Endothelial cell of umbilical vein (primary cell): Measurements from ENCODE around the gene KRT86. TPM values are rescaled to one million over a fixed set of nuclear protein-coding genes. Genes with fewer than 3 reads are reported as not detected.

ENCODE experiments used
- BruUV-seq: library from RNA; stranded (reverse); fragments of 400-500 nt; replicated peaks from 2 replicates; lab custom pipeline; 2021; lab: Mats Ljungman, UMichigan
- CTCF ChIA-PET: fragments of 300-600, 350-600 bp; sonication (Branson Sonifier 250); formaldehyde crosslinking; loops from one replicate; lab custom pipeline; 2021; ENCODE audit warnings: antibody characterized with exemption, inconsistent platforms; lab: Charles Lee
- POLR2A ChIA-PET: fragments of 300-600, 350-600 bp; sonication (Branson Sonifier 250); formaldehyde crosslinking; loops from one replicate; lab custom pipeline; 2021; ENCODE audit warnings: antibody characterized with exemption, inconsistent platforms; lab: Charles Lee
- DNase-seq: peaks from one replicate; pipeline ENCODE4 v3.0.0-alpha.2; 2011; ENCODE audit warnings: low read depth, low spot score
- FAIRE-seq: peaks from 2 replicates; lab custom pipeline; 2011; peaks lifted over from hg19 to GRCh38; lab: Jason Lieb, UNC
- H2AFZ ChIP-seq: 2 replicates; pipeline ENCODE4 v1.6.0; 2012; ENCODE audit warnings: low read depth, low read length, control low read depth, inconsistent platforms
- H3K27ac ChIP-seq: 2 replicates; pipeline ENCODE4 v1.5.1; 2011; ENCODE audit warnings: low read depth, mild to moderate bottlenecking, control low read depth, low read length, moderate library complexity; ENCODE audit not compliant: insufficient read depth
- H3K27me3 ChIP-seq, 2 experiments: 2 replicates each; pipeline versions ENCODE4 v1.6.0 to v1.6.1; 2011; ENCODE audit warnings: low read length in 2 of 2, mixed read lengths in 1 of 2; ENCODE audit not compliant: control insufficient read depth in 2 of 2, insufficient read depth in 2 of 2
- H3K36me3 ChIP-seq, 2 experiments: 2 replicates in 1 of 2; 3 replicates in 1 of 2; pipeline ENCODE4 v1.5.1; 2011; ENCODE audit warnings: low read length in 2 of 2, mild to moderate bottlenecking in 1 of 2, moderate library complexity in 1 of 2; ENCODE audit not compliant: control insufficient read depth in 2 of 2, insufficient read depth in 2 of 2; ENCODE audit errors: extremely low read depth in 1 of 2
- H3K4me1 ChIP-seq: 3 replicates; pipeline ENCODE4 v1.5.1; 2011; ENCODE audit warnings: mild to moderate bottlenecking, low read length; ENCODE audit not compliant: control insufficient read depth, insufficient read depth; ENCODE audit errors: extremely low read depth
- H3K4me2 ChIP-seq: 2 replicates; pipeline ENCODE4 v1.6.1; 2011; ENCODE audit warnings: low read length, control low read depth, mixed read lengths; ENCODE audit not compliant: insufficient read depth
- H3K4me3 ChIP-seq, 3 experiments: fragments of 200-600 bp in 1 of 3; sonication (generic), shearing (Covaris generic) in 1 of 3; replicated peaks in 1 of 3; 2 replicates each; pipeline ENCODE4 v1.5.1; 2011 to 2016; ENCODE audit warnings: control low read depth in 3 of 3, low read length in 3 of 3, mild to moderate bottlenecking in 2 of 3, inconsistent platforms in 1 of 3, low read depth in 1 of 3, moderate library complexity in 1 of 3; ENCODE audit not compliant: insufficient read depth in 1 of 3
- H3K79me2 ChIP-seq: 2 replicates; pipeline ENCODE4 v1.6.0; 2012; ENCODE audit warnings: low read length, inconsistent platforms; ENCODE audit not compliant: control insufficient read depth, insufficient read depth
- H3K9ac ChIP-seq: replicated peaks from 2 replicates; pipeline ENCODE3; 2011; ENCODE audit warnings: low read length, control low read depth; ENCODE audit not compliant: insufficient read depth; ENCODE audit errors: extremely low read depth
- H3K9me1 ChIP-seq: replicated peaks from 3 replicates; pipeline ENCODE4 v1.6.0; 2011; ENCODE audit warnings: mild to moderate bottlenecking, low read length; ENCODE audit not compliant: control insufficient read depth, insufficient read depth; ENCODE audit errors: extremely low read depth
- H3K9me3 ChIP-seq: replicated peaks from 2 replicates; pipeline ENCODE4 v1.5.1; 2012; ENCODE audit warnings: low read length, inconsistent platforms; ENCODE audit not compliant: control insufficient read depth, insufficient read depth
- H4K20me1 ChIP-seq: replicated peaks from 2 replicates; pipeline ENCODE3; 2011; ENCODE audit warnings: mild to moderate bottlenecking, low read length; ENCODE audit not compliant: control insufficient read depth, insufficient read depth; ENCODE audit errors: extremely low read depth
- EZH2 ChIP-seq: IDR thresholded peaks from 2 replicates; pipeline ENCODE4 v1.6.1; 2012; ENCODE audit warnings: borderline replicate concordance, low read depth, mild to moderate bottlenecking, moderate library complexity, low read length, inconsistent platforms; ENCODE audit not compliant: severe bottlenecking
- FOS ChIP-seq: IDR thresholded peaks from 2 replicates; pipeline ENCODE4 v1.6.1; 2011; ENCODE audit warnings: mild to moderate bottlenecking, low read length, moderate library complexity, borderline replicate concordance; ENCODE audit not compliant: insufficient read depth
- GATA2 ChIP-seq: IDR thresholded peaks from 2 replicates; pipeline ENCODE4 v1.7.0; 2011; ENCODE audit warnings: low read depth, mild to moderate bottlenecking, moderate library complexity, mixed read lengths, low read length; ENCODE audit not compliant: insufficient read length, insufficient read depth
- JUN ChIP-seq: IDR thresholded peaks from 2 replicates; pipeline ENCODE4 v1.6.1; 2011; ENCODE audit warnings: borderline replicate concordance, low read depth; ENCODE audit not compliant: insufficient read length, insufficient read depth
- dilution Hi-C: fragments of 300-500 bp; cut with MboI; formaldehyde crosslinking; loops from one replicate; pipeline ENCODE4 v1.15.0; 2019; ENCODE audit warnings: low sequenced_read_pairs; ENCODE audit not compliant: extremely low pct_ligation_motif_present
- intact Hi-C: fragments of 100-400 bp; cut with micrococcal nuclease; formaldehyde crosslinking; loops from one replicate; pipeline ENCODE4 v1.10.0; 2022
- polyA plus RNA-seq, 4 experiments: library from polyadenylated mRNA; depleted of rRNA in 3 of 4; stranded (reverse) in 3 of 4; unstranded in 1 of 4; fragments of >200 nt; gene quantifications; 2 replicates each; pipeline versions ENCODE4 v1.2.1 to v1.2.3, GENCODE V29; 2011 to 2012; ENCODE audit warnings: missing spikeins in 1 of 4
- total RNA-seq: library from RNA; stranded (reverse); gene quantifications from 2 replicates; pipeline ENCODE4 v1.2.3, GENCODE V29; 2021
- TF ChIP-seq, protein P1 (sequence below): IDR thresholded peaks from 2 replicates; pipeline ENCODE4 v1.6.1; 2011; ENCODE audit not compliant: insufficient read depth, insufficient read length
- TF ChIP-seq, protein P2 (sequence below), 2 donors: IDR thresholded peaks; 1 replicate in 1 of 2; 2 replicates in 1 of 2; pipeline ENCODE4 v1.5.1; 2011; ENCODE audit warnings: low read length in 2 of 2, mild to moderate bottlenecking in 2 of 2, moderate library complexity in 2 of 2, control low read depth in 1 of 2, inconsistent platforms in 1 of 2, low read depth in 1 of 2; ENCODE audit not compliant: insufficient read depth in 1 of 2; ENCODE audit errors: extremely low read depth in 1 of 2

KRT86 gene
- total and polyA plus RNA-seq, 2 donors (not counting 3 experiments of a cell fraction or from before 2014, with no cell fraction given): not detected

GRCh38 chr12:52285172-52285745 lies 10.8 kb downstream of the KRT86 start:
- Histone ChIP-seq H3K9ac (no peak overlapping the region), H3K27me3 (no peaks in the 10 kb centered on the region), H4K20me1 (no peaks in the 10 kb centered on the region), H3K27ac (no peak overlapping the region), H2AFZ (no peak overlapping the region), H3K9me3 (no peaks in the 10 kb centered on the region), H3K4me2 (no peak overlapping the region), H3K9me1 (no peaks in the 10 kb centered on the region), H3K79me2 (no peaks in the 10 kb centered on the region), H3K4me3 (no peak overlapping the region), H3K4me1 (no peaks in the 10 kb centered on the region), H3K36me3 (no peaks in the 10 kb centered on the region)
- dilution Hi-C loops: no loop called here
- TF ChIP-seq EZH2 (no peak), FOS (no peak), JUN (no peak), GATA2 (no peak)
- TF ChIP-seq, protein P1, sequence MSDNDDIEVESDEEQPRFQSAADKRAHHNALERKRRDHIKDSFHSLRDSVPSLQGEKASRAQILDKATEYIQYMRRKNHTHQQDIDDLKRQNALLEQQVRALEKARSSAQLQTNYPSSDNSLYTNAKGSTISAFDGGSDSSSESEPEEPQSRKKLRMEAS: no peak
- TF ChIP-seq, protein P2, sequence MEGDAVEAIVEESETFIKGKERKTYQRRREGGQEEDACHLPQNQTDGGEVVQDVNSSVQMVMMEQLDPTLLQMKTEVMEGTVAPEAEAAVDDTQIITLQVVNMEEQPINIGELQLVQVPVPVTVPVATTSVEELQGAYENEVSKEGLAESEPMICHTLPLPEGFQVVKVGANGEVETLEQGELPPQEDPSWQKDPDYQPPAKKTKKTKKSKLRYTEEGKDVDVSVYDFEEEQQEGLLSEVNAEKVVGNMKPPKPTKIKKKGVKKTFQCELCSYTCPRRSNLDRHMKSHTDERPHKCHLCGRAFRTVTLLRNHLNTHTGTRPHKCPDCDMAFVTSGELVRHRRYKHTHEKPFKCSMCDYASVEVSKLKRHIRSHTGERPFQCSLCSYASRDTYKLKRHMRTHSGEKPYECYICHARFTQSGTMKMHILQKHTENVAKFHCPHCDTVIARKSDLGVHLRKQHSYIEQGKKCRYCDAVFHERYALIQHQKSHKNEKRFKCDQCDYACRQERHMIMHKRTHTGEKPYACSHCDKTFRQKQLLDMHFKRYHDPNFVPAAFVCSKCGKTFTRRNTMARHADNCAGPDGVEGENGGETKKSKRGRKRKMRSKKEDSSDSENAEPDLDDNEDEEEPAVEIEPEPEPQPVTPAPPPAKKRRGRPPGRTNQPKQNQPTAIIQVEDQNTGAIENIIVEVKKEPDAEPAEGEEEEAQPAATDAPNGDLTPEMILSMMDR (IDR thresholded peaks at IDR 0.05; ENCODE audit: extremely low read depth in 1 of 2, insufficient read depth in 1 of 2, low read depth in 1 of 2, low read length in 2 of 2): no peak
- ChIA-PET POLR2A (no interaction called here), CTCF (interaction anchor here (0.7 to 2.4 kb wide), 6 partner anchors 9 to 43 kb away, joined by 3 to 9 read pairs (median 4); no protein-coding TSS in a partner anchor)
- DNase-seq (no peak), FAIRE-seq (no peak)
- BruUV-seq: no TSS peak
- intact Hi-C loops: no loop called here
